CD14-positive monocyte (primary cell): ENCODE data around the gene CCNJL. TPM values are rescaled to one million over a fixed set of nuclear protein-coding genes. Genes with fewer than 3 reads are reported as not detected.

Experiments used
- DNase-seq, 3 donors: peaks; one replicate each; pipeline ENCODE4 v3.0.0-alpha.2; 2011 to 2022
- H2AFZ ChIP-seq: 2 replicates; pipeline ENCODE4 v1.6.0; 2012; ENCODE audit warnings: mild to moderate bottlenecking, low read depth, low read length, inconsistent platforms; ENCODE audit not compliant: insufficient read depth, poor library complexity, severe bottlenecking
- H3K27ac ChIP-seq, 2 donors: 1 replicate in 1 of 2; 2 replicates in 1 of 2; pipeline ENCODE4 v1.5.1; 2012 to 2013; ENCODE audit warnings: low read length in 2 of 2, control low read depth in 1 of 2, inconsistent platforms in 1 of 2, low read depth in 1 of 2, mild to moderate bottlenecking in 1 of 2
- H3K27me3 ChIP-seq, 2 donors: one replicate each; pipeline versions ENCODE4 v1.6.0 to v1.6.1; 2011 to 2013; ENCODE audit warnings: low read length in 2 of 2; ENCODE audit not compliant: control insufficient read depth in 2 of 2, insufficient read depth in 2 of 2
- H3K36me3 ChIP-seq, 2 donors: replicated peaks in 1 of 2; 1 replicate in 1 of 2; 2 replicates in 1 of 2; pipeline versions ENCODE4 v1.5.1 to v1.6.1; 2012 to 2013; ENCODE audit warnings: low read length in 2 of 2, control low read depth in 1 of 2, inconsistent platforms in 1 of 2, mild to moderate bottlenecking in 1 of 2; ENCODE audit not compliant: insufficient read depth in 2 of 2, control insufficient read depth in 1 of 2
- H3K4me1 ChIP-seq, 2 donors: 1 replicate in 1 of 2; 2 replicates in 1 of 2; pipeline versions ENCODE4 v1.5.1 to v1.6.1; 2012 to 2013; ENCODE audit warnings: low read length in 2 of 2, control low read depth in 1 of 2, inconsistent platforms in 1 of 2, mild to moderate bottlenecking in 1 of 2, moderate library complexity in 1 of 2; ENCODE audit not compliant: insufficient read depth in 2 of 2, control insufficient read depth in 1 of 2
- H3K4me2 ChIP-seq: replicated peaks from 2 replicates; pipeline ENCODE3; 2012; ENCODE audit warnings: low read length, moderate library complexity, mild to moderate bottlenecking; ENCODE audit not compliant: poor library complexity, severe bottlenecking; ENCODE audit errors: extremely low read depth
- H3K4me3 ChIP-seq, 3 experiments: fragments of 200-600 bp in 1 of 3; sonication (generic) in 1 of 3; replicated peaks in 1 of 3; 1 replicate in 2 of 3; 2 replicates in 1 of 3; pipeline ENCODE4 v1.5.1; 2011 to 2013; ENCODE audit warnings: low read length in 3 of 3, mild to moderate bottlenecking in 3 of 3, control low read depth in 2 of 3, low read depth in 2 of 3, inconsistent platforms in 1 of 3, moderate library complexity in 1 of 3
- H3K79me2 ChIP-seq: 2 replicates; pipeline ENCODE4 v1.6.0; 2012; ENCODE audit warnings: mild to moderate bottlenecking, control low read depth, inconsistent platforms, low read length, moderate library complexity; ENCODE audit not compliant: insufficient read depth
- H3K9ac ChIP-seq: 2 replicates; pipeline ENCODE4 v1.6.0; 2017; ENCODE audit warnings: low read length, mild to moderate bottlenecking; ENCODE audit not compliant: insufficient read depth, poor library complexity, severe bottlenecking
- H3K9me3 ChIP-seq, 2 donors: replicated peaks in 1 of 2; 1 replicate in 1 of 2; 2 replicates in 1 of 2; pipeline versions ENCODE4 v1.5.1 to v1.6.1; 2012 to 2013; ENCODE audit warnings: low read length in 2 of 2, control low read depth in 1 of 2; ENCODE audit not compliant: control insufficient read depth in 1 of 2, insufficient read depth in 1 of 2
- H4K20me1 ChIP-seq: 2 replicates; pipeline ENCODE4 v1.6.0; 2012; ENCODE audit warnings: mild to moderate bottlenecking, low read length, control low read depth, moderate library complexity; ENCODE audit not compliant: insufficient read depth
- H3K27ac Mint-ChIP-seq, 7 donors: one replicate each; pipeline ENCODE4 v1.8.0; 2020; ENCODE audit warnings: mild to moderate bottlenecking in 7 of 7, mixed read lengths in 7 of 7, moderate library complexity in 6 of 7, inconsistent platforms in 2 of 7
- H3K27me3 Mint-ChIP-seq, 3 donors: one replicate each; pipeline ENCODE4 v1.8.0; 2021 to 2022; ENCODE audit warnings: low read depth in 3 of 3, mild to moderate bottlenecking in 3 of 3, mixed read lengths in 3 of 3, moderate library complexity in 3 of 3, inconsistent platforms in 1 of 3
- H3K36me3 Mint-ChIP-seq, 2 donors: one replicate each; pipeline ENCODE4 v1.8.0; 2020; ENCODE audit warnings: mixed read lengths in 2 of 2, inconsistent platforms in 1 of 2, mild to moderate bottlenecking in 1 of 2
- H3K4me1 Mint-ChIP-seq: one replicate; pipeline ENCODE4 v1.8.0; 2020; ENCODE audit warnings: mild to moderate bottlenecking, mixed read lengths
- H3K4me3 Mint-ChIP-seq, 2 donors: one replicate each; pipeline ENCODE4 v1.8.0; 2020; ENCODE audit warnings: mild to moderate bottlenecking in 2 of 2, mixed read lengths in 2 of 2, moderate library complexity in 1 of 2
- H3K9me3 Mint-ChIP-seq, 7 donors: one replicate each; pipeline ENCODE4 v1.8.0; 2020 to 2022; ENCODE audit warnings: mixed read lengths in 7 of 7, mild to moderate bottlenecking in 6 of 7, moderate library complexity in 6 of 7, inconsistent platforms in 2 of 7
- CTCF ChIP-seq: fragments of 200-600 bp; IDR thresholded peaks from one replicate; pipeline ENCODE4 v1.8.0; 2022; ENCODE audit warnings: antibody characterized with exemption, mild to moderate bottlenecking
- WGBS: methylation state at CpG from one replicate; pipeline ENCODE4 v1.1.5; 2013; ENCODE audit warnings: missing lambda C conversion rate; ENCODE audit not compliant: insufficient coverage; 5-methylcytosine and 5-hydroxymethylcytosine counted together
- intact Hi-C, 2 donors: fragments of 100-400 bp; cut with micrococcal nuclease; formaldehyde crosslinking; loops; one replicate each; pipeline versions ENCODE4 v1.15.0 to v1.15.1; 2023
- polyA plus RNA-seq, 3 donors: library from polyadenylated mRNA; depleted of rRNA in 1 of 3; unstranded in 2 of 3; stranded (reverse) in 1 of 3; fragments of 300-500 nt in 2 of 3; fragments of >200 nt in 1 of 3; fragmentation: Illumina TruSeq in 2 of 3; gene quantifications; 1 replicate in 2 of 3; 2 replicates in 1 of 3; pipeline ENCODE4 v1.2.3, GENCODE V29; 2012 to 2021

The CCNJL gene
- polyA plus RNA-seq, 3 donors: 0.03 TPM; not detected in 2

- Histone ChIP-seq H3K9me3 (no peaks in the 10 kb centered on the region), H3K4me1 (peaks cover 7% of the 10 kb centered on the region in 2 donors), H2AFZ (no peak overlapping the region), H3K9ac (no peak overlapping the region), H3K79me2 (no peaks in the 10 kb centered on the region), H3K4me3 (no peak overlapping the region), H3K36me3 (no peaks in the 10 kb centered on the region), H3K4me2 (no peak overlapping the region), H3K27ac (no peak overlapping the region), H4K20me1 (no peaks in the 10 kb centered on the region), H3K27me3 (no peaks in the 10 kb centered on the region)
- H3K27me3 Mint-ChIP-seq: peaks cover 0 to 9% (median 0%) of the 10 kb centered on the region in 3 donors
- H3K27ac Mint-ChIP-seq: no peak overlapping the region
- no peaks in the 10 kb centered on the region for H3K36me3 Mint-ChIP-seq
- WGBS: 86% methylated on average over 7 of the region's 8 CpGs
- TF ChIP-seq CTCF: no peak
- H3K4me1 Mint-ChIP-seq: peaks cover 10% of the 10 kb centered on the region
- no peak for DNase-seq
- no peak overlapping the region for H3K4me3 Mint-ChIP-seq
- intact Hi-C loops: no loop called here
- no peaks in the 10 kb centered on the region for H3K9me3 Mint-ChIP-seq
Observed at GRCh38 chr5:160291467-160291866, 20.9 kb downstream of the CCNJL start.

- Histone ChIP-seq H2AFZ (no peak overlapping the region), H4K20me1 (no peaks in the 10 kb centered on the region), H3K79me2 (no peaks in the 10 kb centered on the region), H3K27me3 (no peaks in the 10 kb centered on the region), H3K9ac (no peak overlapping the region), H3K4me2 (no peak overlapping the region), H3K9me3 (no peaks in the 10 kb centered on the region), H3K4me3 (no peak overlapping the region), H3K27ac (no peak overlapping the region), H3K36me3 (no peaks in the 10 kb centered on the region), H3K4me1 (peaks cover 7% of the 10 kb centered on the region in 2 donors)
- H3K4me1 Mint-ChIP-seq: peaks cover 10% of the 10 kb centered on the region
- TF ChIP-seq CTCF: no peak
- H3K27ac Mint-ChIP-seq: no peak overlapping the region
- no peak for DNase-seq
- H3K27me3 Mint-ChIP-seq: peaks cover 0 to 8% (median 0%) of the 10 kb centered on the region in 3 donors
- no peaks in the 10 kb centered on the region for H3K36me3 Mint-ChIP-seq
- no CpG with 5 or more reads among the region's 3 CpGs for WGBS
- intact Hi-C loops: no loop called here
- H3K4me3 Mint-ChIP-seq: no peak overlapping the region
- H3K9me3 Mint-ChIP-seq: no peaks in the 10 kb centered on the region
Observed at GRCh38 chr5:160290751-160291150, 21.6 kb downstream of the CCNJL start.
